SK-N-SH (cell line): ENCODE results near the gene PALLD. TPM values are rescaled to one million over a fixed set of nuclear protein-coding genes. Genes with fewer than 3 reads are reported as not detected.

Source experiments
- CTCF ChIA-PET: fragments of 300-600, 350-600 bp; formaldehyde crosslinking; extraction: SDS; loops from one replicate; lab custom pipeline; 2021; lab: Yijun Ruan, JAX
- POLR2A ChIA-PET: fragments of 350-600 bp; sonication (Branson Sonifier 250); formaldehyde crosslinking; extraction: SDS; loops from one replicate; lab custom pipeline; 2020; ENCODE audit warnings: antibody characterized with exemption, inconsistent platforms; lab: Yijun Ruan, JAX
- DNase-seq: peaks from one replicate; pipeline ENCODE4 v3.0.0; 2012
- H2AFZ ChIP-seq: fragments of 200-600 bp; sonication (generic); 2 replicates; pipeline ENCODE4 v1.8.1; 2016; ENCODE audit warnings: antibody characterized with exemption, mild to moderate bottlenecking, low read depth
- H3F3A ChIP-seq: fragments of 200-600 bp; sonication (generic); replicated peaks from 2 replicates; pipeline ENCODE3; 2016; ENCODE audit warnings: antibody characterized with exemption, mild to moderate bottlenecking; ENCODE audit not compliant: insufficient read depth
- H3K27ac ChIP-seq, 2 experiments: fragments of 200-500 bp in 1 of 2; fragments of 200-600 bp in 1 of 2; sonication (Bioruptor generic) in 1 of 2; sonication (generic), shearing (Covaris generic) in 1 of 2; 2 replicates each; pipeline versions ENCODE4 v1.5.1 to v1.6.1; 2014 to 2016; ENCODE audit warnings: low read depth in 2 of 2, inconsistent platforms in 1 of 2, low read length in 1 of 2, mild to moderate bottlenecking in 1 of 2, mixed read lengths in 1 of 2
- H3K27me3 ChIP-seq: fragments of 200-600 bp; sonication (generic), shearing (Covaris generic); 2 replicates; pipeline ENCODE4 v1.6.1; 2016; ENCODE audit warnings: mixed run types; ENCODE audit not compliant: insufficient read depth
- H3K36me3 ChIP-seq, 2 experiments: fragments of 200-500 bp in 1 of 2; fragments of 200-600 bp in 1 of 2; sonication (Bioruptor generic) in 1 of 2; sonication (generic) in 1 of 2; replicated peaks in 1 of 2; 2 replicates each; pipeline versions ENCODE3 to v1.5.1; 2014 to 2016; ENCODE audit warnings: low read length in 1 of 2, mild to moderate bottlenecking in 1 of 2; ENCODE audit not compliant: insufficient read depth in 2 of 2, control insufficient read depth in 1 of 2
- H3K4me1 ChIP-seq, 2 experiments: fragments of 200-500 bp in 1 of 2; fragments of 200-600 bp in 1 of 2; sonication (Bioruptor generic) in 1 of 2; sonication (generic), shearing (Covaris generic) in 1 of 2; 2 replicates each; pipeline versions ENCODE4 v1.5.1 to v1.6.1; 2014 to 2016; ENCODE audit warnings: low read depth in 1 of 2, low read length in 1 of 2, mixed run types in 1 of 2; ENCODE audit not compliant: insufficient read depth in 2 of 2, control insufficient read depth in 1 of 2
- H3K4me2 ChIP-seq: fragments of 200-600 bp; sonication (generic), shearing (Covaris generic); 2 replicates; pipeline ENCODE4 v1.6.1; 2017; ENCODE audit warnings: mixed run types
- H3K4me3 ChIP-seq, 2 experiments: fragments of 200-500 bp in 1 of 2; fragments of 200-600 bp in 1 of 2; sonication (Bioruptor generic) in 1 of 2; sonication (generic), shearing (Covaris generic) in 1 of 2; 2 replicates each; pipeline versions ENCODE4 v1.5.1 to v1.8.1; 2014 to 2016; ENCODE audit warnings: low read depth in 2 of 2, inconsistent platforms in 1 of 2, low read length in 1 of 2, mild to moderate bottlenecking in 1 of 2, mixed read lengths in 1 of 2, moderate library complexity in 1 of 2
- H3K79me2 ChIP-seq: fragments of 200-600 bp; sonication (generic); 2 replicates; pipeline ENCODE4 v1.8.1; 2017; ENCODE audit warnings: mild to moderate bottlenecking; ENCODE audit not compliant: insufficient read depth
- H3K9ac ChIP-seq: fragments of 200-600 bp; sonication (generic); 2 replicates; pipeline ENCODE4 v1.6.1; 2017; ENCODE audit warnings: mixed run types
- H3K9me2 ChIP-seq: fragments of 200-600 bp; sonication (generic); 2 replicates; pipeline ENCODE4 v1.6.1; 2017; ENCODE audit warnings: mixed run types
- H3K9me3 ChIP-seq: fragments of 200-600 bp; sonication (generic); 2 replicates; pipeline ENCODE4 v1.6.1; 2017; ENCODE audit warnings: mixed run types, mild to moderate bottlenecking, moderate library complexity
- H4K20me1 ChIP-seq: fragments of 200-600 bp; sonication (generic); 2 replicates; pipeline ENCODE4 v1.6.1; 2017; ENCODE audit warnings: mild to moderate bottlenecking, mixed run types; ENCODE audit not compliant: insufficient read depth
- CTCF ChIP-seq: fragments of 200-600 bp; sonication (generic); IDR thresholded peaks from 2 replicates; pipeline ENCODE4 v1.6.1; 2017; ENCODE audit warnings: antibody characterized with exemption, mild to moderate bottlenecking, moderate library complexity
- EP300 ChIP-seq, 2 experiments: IDR thresholded peaks; 2 replicates each; pipeline versions ENCODE4 v1.4.0 to v1.6.1; 2012; ENCODE audit warnings: borderline replicate concordance in 1 of 2, low read depth in 1 of 2, low read length in 1 of 2
- FOSL2 ChIP-seq: IDR thresholded peaks from 2 replicates; pipeline ENCODE4 v1.4.0; 2012; ENCODE audit warnings: low read depth, mild to moderate bottlenecking, moderate library complexity, borderline replicate concordance
- GATA2 ChIP-seq: sonication (generic); formaldehyde crosslinking; IDR thresholded peaks from 2 replicates; pipeline ENCODE4 v1.5.0; 2020; ENCODE audit warnings: mild to moderate bottlenecking, missing genetic modification reagents
- NRF1 ChIP-seq: IDR thresholded peaks from 2 replicates; pipeline ENCODE4 v1.6.1; 2012; ENCODE audit warnings: low read depth, mild to moderate bottlenecking, low read length
- POLR2AphosphoS5 ChIP-seq: IDR thresholded peaks from 2 replicates; pipeline ENCODE4 v1.6.1; 2012; ENCODE audit warnings: low read depth, low read length
- RAD21 ChIP-seq: IDR thresholded peaks from 2 replicates; pipeline ENCODE4 v1.6.1; 2012; ENCODE audit warnings: mild to moderate bottlenecking, low read length
- REST ChIP-seq: IDR thresholded peaks from 2 replicates; pipeline ENCODE4 v1.6.1; 2012; ENCODE audit warnings: mild to moderate bottlenecking, low read depth, low read length, moderate library complexity
- SIN3A ChIP-seq: IDR thresholded peaks from 2 replicates; pipeline ENCODE4 v1.6.1; 2012; ENCODE audit warnings: low read depth, mild to moderate bottlenecking, low read length, moderate library complexity, borderline replicate concordance
- SMC3 ChIP-seq: IDR thresholded peaks from 2 replicates; pipeline ENCODE4 v1.6.1; 2012; ENCODE audit warnings: low read depth, low read length, improper control_type of control experiment
- ZBTB33 ChIP-seq: IDR thresholded peaks from 2 replicates; pipeline ENCODE4 v1.4.0; 2012; ENCODE audit warnings: low read depth, borderline replicate concordance
- WGBS: methylation state at CpG from one replicate; pipeline ENCODE4 v1.1.6; 2017; ENCODE audit warnings: low lambda C conversion rate; 5-methylcytosine and 5-hydroxymethylcytosine counted together
- polyA plus RNA-seq, 3 experiments: library from polyadenylated mRNA; depleted of rRNA; stranded (reverse); fragments of >200 nt; gene quantifications; 2 replicates each; pipeline ENCODE4 v1.2.3, GENCODE V29; 2012

The PALLD gene
- polyA plus RNA-seq, 1 of the 3 experiments (the other 2 are of a cell fraction): 33.0 TPM

GRCh38 chr4:168710353-168710946 is 213.6 kb downstream of the PALLD start:
- Histone ChIP-seq H3F3A (peaks cover 29% of the 10 kb centered on the region), H3K79me2 (no peaks in the 10 kb centered on the region), H3K4me2 (no peak overlapping the region), H3K9me2 (no peaks in the 10 kb centered on the region), H3K27ac (peak overlapping the region in 1 of 2 experiments; percentile 64; a peak in 1 of 4 replicates), H3K27me3 (no peaks in the 10 kb centered on the region), H3K4me3 (no peak overlapping the region), H2AFZ (no peak overlapping the region), H3K36me3 (peaks cover 0 to 6% of the 10 kb centered on the region in 2 experiments), H4K20me1 (no peaks in the 10 kb centered on the region), H3K4me1 (peaks cover 0 to 20% of the 10 kb centered on the region in 2 experiments; a peak in 2 of 4 replicates), H3K9me3 (no peaks in the 10 kb centered on the region), H3K9ac (no peak overlapping the region)
- DNase-seq: peak; percentile 22
- ChIA-PET POLR2A (no interaction called here), CTCF (interaction anchor here (0.8 to 7.2 kb wide), 9 partner anchors 10 to 210 kb away, joined by 3 to 52 read pairs (median 3); no protein-coding TSS in a partner anchor)
- peak; percentile 63 for TF ChIP-seq SMC3
- TF ChIP-seq SIN3A: no peak
- no peak for TF ChIP-seq EP300 (IDR thresholded peaks at IDR 0.05; ENCODE audit: borderline replicate concordance in 1 of 2, low read depth in 1 of 2, low read length in 1 of 2)
- peak; percentile 68 for TF ChIP-seq CTCF
- no peak for TF ChIP-seq NRF1
- TF ChIP-seq REST: no peak
- no peak for TF ChIP-seq FOSL2
- TF ChIP-seq RAD21: peak; percentile 73
- no peak for TF ChIP-seq POLR2AphosphoS5
- TF ChIP-seq GATA2 (CRISPR knock-in tag): no peak
- no peak for TF ChIP-seq ZBTB33
- WGBS: 92% methylated on average over 3 of the region's 3 CpGs
